Stimulated activated CD4-positive, alpha-beta T cell treated with anti-CD3 and anti-CD28 coated beads, Interleukin-1b, Interleukin-23, amount 100 ng/mL, for 24 hours (primary cell): ENCODE results near the gene CCDC92B.
"Not testable (repeated sequence)": the region's sequence is repeated elsewhere in the genome, so short reads cannot be mapped to it uniquely, and the experiment has no call there.

Experiments used
- DNase-seq, 4 experiments: peaks; one replicate each; pipeline ENCODE4 v3.0.0-alpha.2; 2020; ENCODE audit warnings: low read depth in 4 of 4, low spot score in 1 of 4

CCDC92B gene

DNA sequence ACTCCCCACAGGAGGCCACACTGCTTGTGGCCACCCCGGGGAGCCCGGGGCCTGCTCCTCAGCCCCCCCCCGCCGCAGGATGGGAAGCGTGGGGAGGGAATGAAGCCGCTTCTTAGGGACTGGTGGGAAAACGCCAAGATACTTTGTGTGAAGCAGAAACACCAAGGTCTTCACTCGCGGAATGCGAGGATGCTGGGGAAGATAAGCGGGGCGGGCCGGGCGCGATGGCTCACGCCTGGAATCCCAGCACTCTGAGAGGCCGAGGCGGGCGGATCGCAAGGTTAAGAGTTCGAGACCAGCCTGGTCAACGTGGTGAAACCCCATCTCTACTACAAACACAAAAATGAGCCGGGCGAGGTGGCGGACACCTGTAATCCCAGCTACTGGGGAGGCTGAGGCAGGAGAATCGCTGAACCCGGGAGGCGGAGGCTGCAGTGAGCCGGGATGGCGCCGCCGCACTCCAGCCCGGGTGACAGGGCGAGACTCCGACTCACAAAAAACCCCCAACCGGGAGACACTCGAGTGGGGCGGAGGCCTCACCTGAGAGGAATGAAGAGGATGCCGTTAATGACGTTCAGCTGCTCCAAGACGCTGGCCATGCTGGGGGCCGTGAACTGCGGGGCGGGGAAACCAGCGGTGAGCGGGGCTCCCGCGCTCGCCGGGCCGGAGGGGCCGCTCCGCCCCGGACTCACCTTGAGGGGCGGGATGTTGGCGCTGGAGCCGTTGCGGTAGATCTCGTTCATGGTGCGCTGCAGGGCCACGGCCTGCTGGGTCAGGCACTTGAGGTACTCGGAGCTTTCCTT, 58.2 kb downstream of the CCDC92B start:
- no peak for DNase-seq

DNA sequence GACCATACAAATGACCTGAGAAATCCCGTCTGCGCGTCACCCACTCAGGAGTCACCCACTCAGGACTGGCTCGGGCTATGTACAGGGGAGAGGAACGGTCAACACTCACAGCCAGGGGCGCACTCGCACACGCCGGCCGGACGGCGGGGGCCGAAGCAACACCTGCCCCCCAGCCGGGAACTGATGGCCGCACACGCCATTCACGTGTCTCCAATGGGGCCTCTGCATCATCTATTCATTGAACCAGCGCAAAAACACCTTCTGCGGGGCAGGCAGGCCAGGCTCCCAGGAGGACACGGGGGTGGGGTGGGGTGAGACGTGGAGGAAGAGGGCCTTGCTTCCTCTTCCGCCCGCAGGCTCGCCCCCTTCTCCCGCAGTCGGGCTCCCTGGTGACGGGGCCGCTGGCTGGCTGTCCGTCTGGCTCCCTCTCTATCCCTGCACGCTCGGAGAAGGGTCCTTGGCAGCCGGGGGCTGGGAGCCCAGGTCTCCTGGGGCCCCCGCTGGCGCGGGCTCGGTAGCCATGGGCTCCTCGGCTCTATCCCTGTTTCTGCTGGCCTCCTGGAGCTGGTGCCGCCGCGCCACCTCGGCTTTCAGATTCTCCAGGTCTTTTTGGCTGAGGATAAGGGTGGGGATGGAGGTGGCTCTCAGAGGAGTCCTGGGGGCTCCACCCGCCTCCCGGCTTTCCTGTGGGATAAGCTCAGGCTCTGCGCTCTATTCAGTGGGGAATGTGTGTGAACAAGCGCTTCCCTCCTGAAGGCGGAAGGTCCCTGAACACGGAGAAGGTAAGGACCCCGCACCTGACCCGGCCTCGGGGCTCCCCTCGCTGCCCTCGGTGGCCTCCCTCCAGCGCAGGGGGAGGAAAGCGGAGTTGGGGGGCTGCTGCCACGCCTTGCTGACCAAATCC, 59.0 kb downstream of the CCDC92B start:
- DNase-seq = no peak

DNA sequence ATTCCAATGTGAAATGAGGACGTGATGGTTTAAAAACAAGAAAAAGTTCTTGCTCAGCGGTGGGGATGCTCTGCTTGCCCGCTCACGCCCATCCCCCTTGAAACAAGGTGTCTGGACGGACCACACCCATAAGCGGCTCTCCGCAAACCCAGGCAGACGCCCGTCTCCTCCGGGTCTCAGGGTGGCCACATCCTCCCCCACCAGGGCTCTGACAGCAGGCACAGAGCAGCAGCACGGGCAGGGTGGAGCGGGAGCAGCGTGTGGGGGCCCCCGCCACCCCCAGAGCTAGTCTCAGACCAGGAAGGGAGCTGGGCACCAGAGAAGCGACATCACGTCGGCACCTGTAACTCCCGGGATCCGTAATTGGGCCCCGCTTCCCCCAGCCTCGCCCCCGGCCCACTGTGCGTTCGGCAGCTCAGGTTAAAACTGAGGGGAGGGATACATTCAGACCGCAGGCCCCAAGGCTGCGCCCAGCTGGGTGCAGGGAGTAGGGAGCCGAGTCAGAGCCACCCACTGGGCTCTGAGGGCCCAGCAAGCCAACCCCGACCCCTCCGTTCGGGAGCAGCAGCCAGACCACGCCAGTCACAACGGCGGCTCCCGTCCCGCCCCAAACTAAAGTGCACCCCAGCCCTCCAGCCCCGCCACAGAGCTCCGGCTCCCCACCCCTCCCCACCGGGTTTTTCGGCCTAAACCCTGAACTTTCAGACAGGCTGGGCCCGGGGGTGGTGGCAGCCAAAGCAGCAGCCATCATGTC, 59.9 kb downstream of the CCDC92B start:
- DNase-seq = no peak

DNA sequence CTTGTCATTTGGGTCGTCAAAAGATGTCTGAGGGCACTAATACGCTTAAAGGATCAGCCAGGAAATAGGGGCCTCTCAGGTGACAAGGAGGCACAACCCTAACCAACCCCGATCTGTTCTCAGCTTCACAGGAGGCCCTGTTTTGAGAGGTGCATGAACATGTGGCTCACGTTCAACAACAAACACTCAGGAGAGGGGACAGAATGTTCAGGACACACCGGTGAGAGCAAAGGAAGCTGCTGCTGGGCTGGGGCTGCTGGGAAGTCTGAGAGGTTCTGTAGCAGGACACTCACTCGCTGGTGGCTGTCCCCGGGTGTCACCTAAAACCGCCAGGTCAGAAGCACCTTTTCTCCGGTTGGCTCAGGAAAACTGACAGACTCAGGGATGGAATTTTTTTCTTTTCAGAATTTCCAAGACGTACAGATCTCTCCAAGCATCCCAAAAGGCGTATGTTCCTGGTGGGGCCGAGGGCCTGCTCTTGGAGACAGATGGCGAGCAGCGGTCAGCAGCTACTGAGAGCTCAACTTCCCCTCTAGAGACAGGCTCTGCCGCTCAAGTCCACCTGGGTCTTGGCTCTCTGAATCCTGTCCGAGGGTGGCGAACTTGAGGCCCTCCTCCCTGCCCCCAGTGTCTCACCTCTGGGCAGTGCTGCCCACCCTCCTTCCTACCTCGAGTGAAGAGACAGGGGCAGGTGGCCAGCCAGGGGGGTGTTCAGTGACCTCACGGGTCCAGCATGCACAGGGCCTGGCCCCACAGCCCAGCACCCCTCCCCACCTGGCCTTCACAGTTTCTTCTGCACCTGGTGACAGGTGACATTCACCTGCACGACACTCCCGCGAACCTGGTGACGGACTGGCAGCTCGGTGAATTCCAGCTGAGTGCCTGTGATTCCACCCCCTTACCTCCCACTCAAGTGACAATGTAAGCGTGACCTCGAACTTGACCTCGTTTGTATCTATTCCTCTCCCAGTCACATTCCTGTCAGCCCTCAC, 60.8 kb downstream of the CCDC92B start:
- no peak for DNase-seq

DNA sequence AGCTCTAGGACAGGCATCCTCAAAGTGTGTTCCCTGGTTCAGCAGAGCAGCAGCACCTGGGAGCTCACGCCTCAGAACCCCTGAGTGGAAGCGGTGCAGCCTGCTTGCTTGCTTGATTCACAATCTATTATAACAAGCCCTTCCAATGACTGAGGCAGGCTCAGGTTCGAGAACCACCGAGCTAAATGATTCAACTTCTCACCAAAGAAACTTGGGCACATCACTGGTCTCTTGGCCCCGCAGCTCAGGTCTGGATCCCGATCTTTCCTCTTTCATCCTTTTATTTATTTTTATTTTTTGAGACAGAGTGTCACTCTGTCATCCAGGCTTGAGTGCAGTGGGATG, 62.4 kb downstream of the CCDC92B start:
- DNase-seq = no peak

DNA sequence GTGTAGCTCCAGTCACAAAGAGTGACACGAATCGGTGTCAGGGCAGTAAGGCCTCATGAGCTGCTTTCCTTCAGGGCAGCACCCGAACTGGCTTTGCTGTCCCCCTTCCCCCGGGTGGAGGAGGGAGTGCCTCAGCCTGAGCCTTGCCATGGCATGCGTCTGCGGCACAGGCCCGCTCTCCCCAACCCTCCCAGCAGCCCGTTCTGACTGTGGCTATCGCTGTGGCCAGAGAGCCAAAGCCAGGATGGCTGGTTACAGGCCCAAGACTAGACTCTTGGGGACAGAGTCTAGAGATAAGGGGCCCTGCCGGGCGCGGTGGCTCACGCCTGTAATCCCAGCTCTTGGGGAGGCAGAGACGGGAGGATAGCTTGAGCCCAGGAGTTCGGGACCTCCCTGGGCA, 63.8 kb downstream of the CCDC92B start:
- no peak for DNase-seq

DNA sequence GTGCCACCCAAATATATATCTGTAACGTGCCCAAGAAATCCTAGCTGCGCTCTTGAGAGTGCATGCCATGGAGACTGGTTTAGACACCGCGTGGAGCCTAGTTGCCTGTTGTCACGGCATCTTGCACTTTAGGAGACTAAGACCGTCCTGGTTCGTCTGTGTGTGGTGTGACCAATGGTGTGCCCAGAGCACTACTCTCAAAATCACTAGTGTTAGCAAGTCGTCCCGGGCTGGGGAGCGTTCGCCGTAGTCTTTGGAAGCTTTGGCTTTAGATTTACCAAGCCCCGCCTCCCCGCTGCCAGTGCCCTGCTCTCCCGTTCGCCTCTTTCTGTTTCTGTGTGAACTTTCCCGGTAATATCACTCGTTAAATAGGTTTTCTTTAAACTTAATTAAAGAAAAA, 64.9 kb downstream of the CCDC92B start:
- no peak for DNase-seq

DNA sequence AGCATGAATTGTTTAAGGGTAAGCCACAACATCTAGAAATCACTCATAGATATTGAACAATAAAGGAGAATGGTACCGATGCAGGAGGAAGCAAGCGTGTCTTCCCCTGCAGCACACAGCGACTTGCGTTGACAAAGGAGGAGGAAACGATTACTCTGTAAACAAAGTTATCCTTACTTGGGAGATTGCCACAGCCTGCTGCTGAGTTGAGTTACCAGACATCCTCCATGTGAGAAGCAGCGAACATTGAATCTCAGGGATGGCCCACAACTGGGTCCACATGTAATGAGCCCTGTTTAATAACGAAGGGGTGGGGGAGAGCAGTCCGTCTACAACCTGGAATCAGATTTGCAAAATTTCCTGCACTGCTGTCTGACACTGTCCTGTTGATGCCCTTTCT, 65.5 kb downstream of the CCDC92B start:
- DNase-seq = no peak

DNA sequence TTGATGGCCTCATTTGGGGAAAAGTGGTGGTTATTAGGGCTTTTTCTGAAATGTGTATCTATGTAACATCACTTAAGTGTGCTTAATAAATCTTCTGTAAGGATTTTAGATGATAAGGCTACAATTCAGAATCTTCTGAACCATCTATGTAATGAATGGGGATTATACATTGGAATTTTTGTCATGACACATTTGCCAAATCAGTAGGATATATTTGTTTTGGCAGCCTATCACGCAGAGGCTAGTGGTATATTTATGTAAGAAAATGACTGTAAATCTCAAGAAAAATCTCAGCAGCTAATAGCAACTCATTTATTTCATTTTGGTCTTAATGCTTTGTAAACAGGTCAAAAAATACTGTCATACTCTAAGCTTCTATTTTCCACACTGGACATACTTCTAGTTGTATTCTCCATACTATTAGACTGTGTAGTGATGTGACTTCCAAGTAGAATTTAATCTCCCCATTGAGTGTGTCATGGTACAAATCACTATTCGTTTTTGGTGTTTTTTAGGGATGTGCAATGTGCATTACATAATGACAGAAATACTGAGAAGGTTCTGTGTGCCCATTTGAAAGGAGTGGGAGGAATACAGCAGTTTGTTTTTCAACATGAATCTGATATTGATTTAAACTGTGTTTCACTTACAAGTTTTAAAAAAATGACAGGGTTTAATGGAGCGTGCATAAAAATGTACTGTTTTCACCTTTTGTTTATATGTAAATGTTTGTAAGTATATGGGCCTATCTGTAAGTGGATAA, 67.1 kb downstream of the CCDC92B start:
- DNase-seq = no peak

DNA sequence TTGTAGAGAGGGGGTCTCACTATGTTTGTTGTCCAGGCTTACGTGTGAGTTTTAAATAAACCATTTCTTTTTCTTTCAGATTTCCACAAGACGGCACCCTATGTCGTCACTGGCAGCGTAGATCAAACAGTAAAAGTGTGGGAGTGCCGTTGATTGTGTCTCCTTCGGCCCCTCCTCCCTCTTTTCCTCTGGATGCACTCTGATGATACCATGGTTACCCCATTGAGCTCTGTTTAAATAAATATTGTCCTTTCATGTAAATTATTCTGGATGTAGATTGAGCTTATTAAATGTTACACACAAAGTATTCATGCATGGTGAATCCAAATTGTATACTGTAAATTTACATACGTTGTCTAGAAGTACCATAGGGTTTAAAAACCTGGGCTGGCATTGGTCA, 67.8 kb downstream of the CCDC92B start:
- DNase-seq = no peak

DNA sequence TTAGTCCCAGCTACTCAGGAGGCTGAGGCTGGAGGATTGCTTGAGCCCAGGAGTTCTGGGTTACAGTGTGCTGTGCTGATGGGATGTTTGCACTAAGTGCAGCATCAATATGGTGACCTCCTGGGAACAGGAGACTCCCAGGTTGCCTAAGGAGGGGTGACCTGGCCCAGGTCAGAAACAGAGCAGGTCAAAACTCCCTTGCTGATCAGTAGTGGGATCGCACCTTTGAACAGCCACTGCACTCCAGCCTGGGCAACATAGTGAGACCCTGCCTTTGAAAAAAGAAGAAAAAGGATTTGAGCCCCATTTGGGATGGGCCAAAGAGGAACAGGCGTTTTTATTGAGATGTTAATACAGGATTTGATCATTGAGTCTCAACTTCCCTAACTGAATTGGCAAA, 68.5 kb downstream of the CCDC92B start:
- DNase-seq = no peak

DNA sequence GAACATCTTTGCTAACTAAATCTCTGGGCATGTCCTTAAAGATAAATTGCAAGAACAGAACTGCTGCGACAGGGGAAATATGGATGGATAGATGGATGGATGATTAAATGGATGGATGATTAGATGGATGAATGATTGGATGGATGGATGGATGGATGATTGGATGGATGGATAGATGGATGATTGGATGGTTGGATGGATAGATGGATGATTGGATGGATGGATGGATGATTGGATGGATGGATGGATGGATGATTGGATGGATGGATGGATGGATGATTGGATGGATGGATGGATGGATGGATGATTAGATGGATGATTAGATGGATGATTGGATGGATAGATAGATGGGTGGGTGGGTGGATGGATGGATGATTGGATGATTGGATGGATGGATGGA, 70.2 kb downstream of the CCDC92B start:
- DNase-seq = not testable (repeated sequence)
